NOMO-1 treated with dmso at 0.1 percent for 144 hours (cell line): Measurements from ENCODE around the gene FHIT.
"Not testable (repeated sequence)": the region's sequence is repeated elsewhere in the genome, so short reads cannot be mapped to it uniquely, and the experiment has no call there.

ENCODE experiments used
- DNase-seq: peaks from one replicate; lab custom pipeline; 2025; ENCODE audit not compliant: unreplicated experiment; lab: John Stamatoyannopoulos, UW

The FHIT gene

GRCh38 chr3:59820352-59820934, 1430.8 kb downstream of the FHIT start:
- DNase-seq, result no peak

GRCh38 chr3:59818919-59819300, 1432.3 kb downstream of the FHIT start:
- DNase-seq, result no peak

- DNase-seq, result no peak
Measured at GRCh38 chr3:59818033-59818918, 1433.0 kb downstream of the FHIT start.

- DNase-seq, result no peak
Measured at GRCh38 chr3:59817511-59817910, 1433.7 kb downstream of the FHIT start.

GRCh38 chr3:59816312-59816711, 1434.9 kb downstream of the FHIT start:
- DNase-seq, result no peak

- DNase-seq, result no peak
Measured at GRCh38 chr3:59813148-59813538, 1438.1 kb downstream of the FHIT start.

GRCh38 chr3:59812237-59813147, 1438.8 kb downstream of the FHIT start:
- no peak for DNase-seq

- no peak for DNase-seq
Measured at GRCh38 chr3:59811160-59811559, 1440.1 kb downstream of the FHIT start.

- DNase-seq, result no peak
Measured at GRCh38 chr3:59810606-59811005, 1440.6 kb downstream of the FHIT start.

GRCh38 chr3:59809710-59810444, 1441.4 kb downstream of the FHIT start:
- DNase-seq, result no peak

- DNase-seq, result no peak
Measured at GRCh38 chr3:59809016-59809415, 1442.2 kb downstream of the FHIT start.

- DNase-seq, result no peak
Measured at GRCh38 chr3:59808446-59808845, 1442.8 kb downstream of the FHIT start.

- no peak for DNase-seq
Measured at GRCh38 chr3:59803268-59803667, 1448.0 kb downstream of the FHIT start.

- DNase-seq, result not testable (repeated sequence)
Measured at GRCh38 chr3:59802453-59802852, 1448.8 kb downstream of the FHIT start.

- no peak for DNase-seq
Measured at GRCh38 chr3:59802045-59802444, 1449.2 kb downstream of the FHIT start.

- no peak for DNase-seq
Measured at GRCh38 chr3:59800481-59800880, 1450.8 kb downstream of the FHIT start.

GRCh38 chr3:59798372-59799086, 1452.7 kb downstream of the FHIT start:
- DNase-seq, result no peak

- no peak for DNase-seq
Measured at GRCh38 chr3:59797533-59797932, 1453.7 kb downstream of the FHIT start.

- no peak for DNase-seq
Measured at GRCh38 chr3:59796456-59796855, 1454.8 kb downstream of the FHIT start.

GRCh38 chr3:59795756-59796155, 1455.5 kb downstream of the FHIT start:
- DNase-seq, result no peak
